ENCODE results near the gene ACTL8. TPM values are rescaled to one million over a fixed set of nuclear protein-coding genes. Genes with fewer than 3 reads are reported as not detected.

Gene ACTL8
- polyA plus RNA-seq, 2 of the 4 experiments (the other 2 are of a cell fraction): 0.30 to 1.3 TPM

GRCh38 chr1:17725084-17725719, 29.9 kb upstream of the ACTL8 start:
- DNase-seq (ENCODE audit: low read depth in 1 of 2, low spot score in 1 of 2) (no peak), FAIRE-seq (no peak), ATAC-seq (no peak)
- ChIA-PET POLR2A (no interaction called here), CTCF (no interaction called here)
- no peak overlapping the region for H3K4me2 ChIP-seq
- no peak overlapping the region for H3K27ac ChIP-seq
- 68% methylated on average over 9 of the region's 9 CpGs for WGBS (ENCODE audit: missing lambda C conversion rate)
- H3K9me3 ChIP-seq: no peaks in the 10 kb centered on the region
- TF ChIP-seq E2F6 (IDR thresholded peaks at IDR 0.05; ENCODE audit: borderline replicate concordance, low read depth) (no peak), HOXA7 (CRISPR knock-in tag; IDR thresholded peaks at IDR 0.05) (no peak), RFX5 (IDR thresholded peaks at IDR 0.05) (no peak)
- no peaks in the 10 kb centered on the region for H3K4me1 ChIP-seq
- H3K4me3 ChIP-seq: no peak overlapping the region

DNA sequence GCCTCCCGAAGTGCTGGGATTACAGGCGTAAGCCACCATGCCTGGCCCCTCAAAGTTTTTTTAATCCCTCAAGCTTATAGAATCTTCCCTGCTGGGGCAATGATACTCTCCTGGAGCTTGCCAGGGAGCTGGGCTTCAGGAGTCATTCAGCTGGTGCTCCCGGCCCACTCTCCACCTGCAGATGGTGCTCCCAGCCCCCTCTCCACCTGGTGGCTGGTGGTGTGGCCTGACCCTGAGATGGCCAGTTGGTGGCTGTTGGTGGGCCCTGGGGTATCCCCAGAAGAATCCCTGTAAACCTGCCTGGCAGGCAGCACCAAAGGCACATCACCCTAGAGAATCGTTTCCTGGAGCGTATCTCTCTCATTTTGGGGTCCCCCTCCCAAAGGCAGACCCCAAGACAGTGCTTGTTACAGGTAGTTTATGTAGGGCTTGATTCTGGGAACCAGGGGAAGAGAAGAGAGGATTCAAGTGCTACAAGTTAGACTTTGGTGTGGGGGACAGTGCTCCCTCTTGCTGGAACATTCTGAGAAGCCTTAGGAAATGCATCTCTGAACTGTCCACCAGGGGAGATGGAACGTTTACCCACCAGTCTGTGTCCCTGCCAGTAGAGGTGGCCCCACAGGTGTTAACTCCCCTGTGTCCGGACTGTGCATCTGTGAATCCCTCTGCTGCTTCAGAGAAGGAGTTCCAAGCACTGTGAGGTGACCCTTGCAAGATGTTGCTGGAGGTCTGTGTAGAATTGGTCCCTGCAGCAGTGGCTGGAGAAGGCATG, 29.1 kb upstream of the ACTL8 start:
- FAIRE-seq (no peak), DNase-seq (ENCODE audit: low read depth in 1 of 2, low spot score in 1 of 2) (no peak), ATAC-seq (peak; percentile 51 to 59; a peak in 3 of 6 replicates)
- 67% methylated on average over 6 of the region's 7 CpGs for WGBS (ENCODE audit: missing lambda C conversion rate)
- Histone ChIP-seq H3K4me2 (no peak overlapping the region), H3K4me3 (no peak overlapping the region), H3K4me1 (no peaks in the 10 kb centered on the region), H3K9me3 (no peaks in the 10 kb centered on the region), H3K27ac (no peak overlapping the region)
- ChIA-PET CTCF (no interaction called here), POLR2A (no interaction called here)
- TF ChIP-seq, protein P1, sequence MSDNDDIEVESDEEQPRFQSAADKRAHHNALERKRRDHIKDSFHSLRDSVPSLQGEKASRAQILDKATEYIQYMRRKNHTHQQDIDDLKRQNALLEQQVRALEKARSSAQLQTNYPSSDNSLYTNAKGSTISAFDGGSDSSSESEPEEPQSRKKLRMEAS (IDR thresholded peaks at IDR 0.05): no peak
- no peak for TF ChIP-seq CBX8 (IDR thresholded peaks at IDR 0.05)
- no peak for TF ChIP-seq FOSL2 (IDR thresholded peaks at IDR 0.05)
- no peak for TF ChIP-seq FOSL2 (CRISPR knock-in tag; IDR thresholded peaks at IDR 0.05)
- TF ChIP-seq FOSB (CRISPR knock-in tag; IDR thresholded peaks at IDR 0.05): no peak
- no peak for TF ChIP-seq PBX3 (IDR thresholded peaks at IDR 0.05)
- no peak for TF ChIP-seq EP300 (IDR thresholded peaks at IDR 0.05)
- TF ChIP-seq SMC3 (IDR thresholded peaks at IDR 0.05): no peak
- no peak for TF ChIP-seq TP53 (CRISPR knock-in tag; IDR thresholded peaks at IDR 0.05)
- TF ChIP-seq, protein P2, sequence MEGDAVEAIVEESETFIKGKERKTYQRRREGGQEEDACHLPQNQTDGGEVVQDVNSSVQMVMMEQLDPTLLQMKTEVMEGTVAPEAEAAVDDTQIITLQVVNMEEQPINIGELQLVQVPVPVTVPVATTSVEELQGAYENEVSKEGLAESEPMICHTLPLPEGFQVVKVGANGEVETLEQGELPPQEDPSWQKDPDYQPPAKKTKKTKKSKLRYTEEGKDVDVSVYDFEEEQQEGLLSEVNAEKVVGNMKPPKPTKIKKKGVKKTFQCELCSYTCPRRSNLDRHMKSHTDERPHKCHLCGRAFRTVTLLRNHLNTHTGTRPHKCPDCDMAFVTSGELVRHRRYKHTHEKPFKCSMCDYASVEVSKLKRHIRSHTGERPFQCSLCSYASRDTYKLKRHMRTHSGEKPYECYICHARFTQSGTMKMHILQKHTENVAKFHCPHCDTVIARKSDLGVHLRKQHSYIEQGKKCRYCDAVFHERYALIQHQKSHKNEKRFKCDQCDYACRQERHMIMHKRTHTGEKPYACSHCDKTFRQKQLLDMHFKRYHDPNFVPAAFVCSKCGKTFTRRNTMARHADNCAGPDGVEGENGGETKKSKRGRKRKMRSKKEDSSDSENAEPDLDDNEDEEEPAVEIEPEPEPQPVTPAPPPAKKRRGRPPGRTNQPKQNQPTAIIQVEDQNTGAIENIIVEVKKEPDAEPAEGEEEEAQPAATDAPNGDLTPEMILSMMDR (IDR thresholded peaks at IDR 0.05): no peak
- no peak for TF ChIP-seq POLR2A (IDR thresholded peaks at IDR 0.05; ENCODE audit: low read length)
- no peak for TF ChIP-seq POLR2AphosphoS2 (conservative IDR thresholded peaks at IDR 0.05; ENCODE audit: low read length)
- no peak for TF ChIP-seq GATA3 (IDR thresholded peaks at IDR 0.05; ENCODE audit: borderline replicate concordance)
- TF ChIP-seq NR3C1 (IDR thresholded peaks at IDR 0.05): no peak
- TF ChIP-seq MYC (IDR thresholded peaks at IDR 0.05; ENCODE audit: borderline replicate concordance, low read length): no peak
- TF ChIP-seq USF2 (IDR thresholded peaks at IDR 0.05): no peak
- no peak for TF ChIP-seq ZSCAN20 (CRISPR knock-in tag; IDR thresholded peaks at IDR 0.05)
